ENCODE results near the gene KATNIP.

KATNIP gene

DNA sequence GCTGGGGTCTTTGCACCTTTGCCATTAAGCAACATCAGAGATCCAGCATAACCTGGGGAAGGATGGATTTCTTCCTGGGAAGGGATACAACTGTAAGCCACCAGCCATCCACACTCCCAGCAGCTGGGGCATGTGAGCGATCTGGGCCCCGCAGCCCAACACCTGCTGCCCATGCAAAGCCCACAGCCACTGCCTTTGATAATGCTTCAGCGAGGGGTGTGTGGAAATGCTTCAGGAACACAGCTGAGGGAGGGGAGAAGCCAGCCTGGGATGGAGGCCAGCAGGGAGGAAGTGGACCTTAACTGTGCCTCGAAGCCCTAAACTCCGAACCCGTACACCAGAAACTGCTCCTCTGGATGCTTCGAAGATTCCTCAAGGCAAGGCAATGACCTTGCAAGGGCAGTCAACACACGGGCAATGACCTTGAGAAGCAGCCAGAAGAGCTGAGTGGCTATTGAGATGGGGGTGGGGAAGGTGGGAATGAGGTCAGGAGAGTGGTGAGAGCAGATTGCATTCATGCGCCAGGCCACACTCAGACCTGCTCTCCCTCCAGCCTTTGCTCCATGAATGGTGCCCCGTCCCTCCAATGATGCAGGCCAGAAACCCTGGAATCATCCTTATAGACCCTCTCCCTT is 49.1 kb downstream of the KATNIP start:
- TF ChIP-seq, protein P1, sequence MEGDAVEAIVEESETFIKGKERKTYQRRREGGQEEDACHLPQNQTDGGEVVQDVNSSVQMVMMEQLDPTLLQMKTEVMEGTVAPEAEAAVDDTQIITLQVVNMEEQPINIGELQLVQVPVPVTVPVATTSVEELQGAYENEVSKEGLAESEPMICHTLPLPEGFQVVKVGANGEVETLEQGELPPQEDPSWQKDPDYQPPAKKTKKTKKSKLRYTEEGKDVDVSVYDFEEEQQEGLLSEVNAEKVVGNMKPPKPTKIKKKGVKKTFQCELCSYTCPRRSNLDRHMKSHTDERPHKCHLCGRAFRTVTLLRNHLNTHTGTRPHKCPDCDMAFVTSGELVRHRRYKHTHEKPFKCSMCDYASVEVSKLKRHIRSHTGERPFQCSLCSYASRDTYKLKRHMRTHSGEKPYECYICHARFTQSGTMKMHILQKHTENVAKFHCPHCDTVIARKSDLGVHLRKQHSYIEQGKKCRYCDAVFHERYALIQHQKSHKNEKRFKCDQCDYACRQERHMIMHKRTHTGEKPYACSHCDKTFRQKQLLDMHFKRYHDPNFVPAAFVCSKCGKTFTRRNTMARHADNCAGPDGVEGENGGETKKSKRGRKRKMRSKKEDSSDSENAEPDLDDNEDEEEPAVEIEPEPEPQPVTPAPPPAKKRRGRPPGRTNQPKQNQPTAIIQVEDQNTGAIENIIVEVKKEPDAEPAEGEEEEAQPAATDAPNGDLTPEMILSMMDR (IDR thresholded peaks at IDR 0.05), result no peak

DNA sequence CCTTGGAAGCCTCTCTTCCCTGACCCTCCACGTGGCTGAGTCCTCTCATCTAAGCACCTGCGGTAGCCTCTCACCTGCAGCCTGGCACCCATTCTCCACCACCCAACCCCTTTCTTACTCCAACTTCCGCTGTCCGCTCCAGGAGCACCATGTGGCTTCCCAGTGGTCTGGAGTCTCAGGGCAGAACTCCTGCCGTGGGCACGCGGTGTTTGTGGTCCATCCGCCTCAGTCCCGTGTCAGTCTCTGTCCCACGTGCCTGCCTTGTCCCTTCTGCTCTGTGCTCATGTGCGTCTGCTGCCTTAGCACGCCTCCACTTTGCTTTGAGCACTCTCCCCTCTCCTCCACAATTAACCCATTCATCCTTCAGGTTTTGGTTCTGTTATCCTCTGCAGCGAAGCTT is 49.7 kb downstream of the KATNIP start:
- TF ChIP-seq, protein P1 (IDR thresholded peaks at IDR 0.05), result no peak
